Measurements from ENCODE around the gene OR4D6.

Gene OR4D6

GRCh38 chr11:59456661-59457060 lies at the start of gene OR4D6:
OR4D6 (plus strand) TSS chr11:59456961; CDS start chr11:59456961, 0 bp downstream.
- no peak for DNase-seq (ENCODE audit: low read depth)
- H3K4me3 ChIP-seq (ENCODE audit: low read depth, low read length) = no peak within 1 kb of the TSS
- TF ChIP-seq CTCF (IDR thresholded peaks at IDR 0.05; ENCODE audit: insufficient read depth, low read depth, low read length, missing control alignments) = no peak

DNA sequence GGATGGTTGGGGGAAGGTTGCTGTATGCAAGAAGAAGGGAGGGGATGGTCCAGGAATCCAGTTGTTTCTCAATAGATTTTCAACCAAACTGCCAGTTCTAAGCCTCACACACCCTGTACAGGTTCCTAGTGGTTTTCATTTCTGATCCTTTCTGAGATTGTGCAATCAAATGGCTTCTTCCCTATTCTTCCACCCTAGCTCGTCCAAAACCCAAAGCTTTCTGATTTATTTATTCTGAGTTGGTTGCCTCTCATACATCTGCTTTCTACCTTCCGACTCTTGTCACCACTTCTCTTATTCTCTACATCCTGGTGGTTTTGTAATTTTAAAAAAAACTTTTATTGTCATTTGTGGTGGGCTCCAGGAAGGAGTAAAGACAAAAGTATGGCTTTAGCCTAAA lies 43.1 kb upstream of the OR4D6 start:
- no peak for DNase-seq (ENCODE audit: low read depth)
- TF ChIP-seq CTCF (IDR thresholded peaks at IDR 0.05; ENCODE audit: insufficient read depth, low read depth, low read length, missing control alignments) = no peak
- no peak overlapping the region for H3K4me3 ChIP-seq (ENCODE audit: low read depth, low read length)

GRCh38 chr11:59415111-59415510 lies 41.6 kb upstream of the OR4D6 start:
- DNase-seq (ENCODE audit: low read depth) = no peak
- TF ChIP-seq CTCF (IDR thresholded peaks at IDR 0.05; ENCODE audit: insufficient read depth, low read depth, low read length, missing control alignments) = no peak
- H3K4me3 ChIP-seq (ENCODE audit: low read depth, low read length) = no peak overlapping the region

DNA sequence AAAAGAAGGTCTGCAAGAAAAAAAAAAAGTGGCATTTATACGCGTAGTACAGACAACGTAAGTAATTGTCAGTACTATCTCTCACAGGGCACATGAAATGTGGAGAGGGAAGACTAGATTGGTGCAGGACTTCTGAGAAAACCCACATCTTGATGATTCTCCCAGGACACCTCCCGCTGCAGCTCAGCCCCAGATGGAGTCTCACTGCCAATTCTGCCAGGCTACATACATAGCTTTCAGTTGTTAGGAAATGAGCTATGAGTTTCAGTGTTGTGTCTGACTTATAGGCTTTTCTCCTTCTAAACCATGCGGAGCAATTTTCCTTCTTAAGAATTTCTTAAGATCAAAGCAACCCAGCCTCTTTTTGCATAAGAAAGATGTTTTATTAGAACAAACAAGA lies 40.1 kb upstream of the OR4D6 start:
- TF ChIP-seq CTCF (IDR thresholded peaks at IDR 0.05; ENCODE audit: insufficient read depth, low read depth, low read length, missing control alignments) = no peak
- DNase-seq (ENCODE audit: low read depth) = no peak

DNA sequence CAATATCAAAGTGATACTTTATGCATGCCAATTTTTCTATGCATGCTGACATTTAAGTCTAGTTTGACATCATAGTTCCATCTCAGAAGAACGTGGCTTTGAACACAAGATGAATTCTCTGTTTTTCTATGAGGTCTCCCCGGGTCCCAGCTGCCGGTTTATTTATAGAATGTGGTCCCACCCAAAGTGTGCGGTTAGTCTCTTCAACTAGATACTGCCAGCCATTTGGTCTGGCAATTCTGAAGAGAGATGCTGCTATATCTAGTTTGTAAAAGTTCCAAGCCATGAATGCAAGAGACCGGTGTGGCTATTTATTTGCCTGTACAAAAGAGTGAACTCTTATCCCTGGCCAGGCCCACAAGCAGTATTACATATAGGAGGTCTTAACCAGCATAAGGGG lies 39.7 kb upstream of the OR4D6 start:
- no peak for TF ChIP-seq CTCF (IDR thresholded peaks at IDR 0.05; ENCODE audit: insufficient read depth, low read depth, low read length, missing control alignments)
- H3K4me3 ChIP-seq (ENCODE audit: low read depth, low read length) = no peak overlapping the region
- peak; percentile 35 for DNase-seq (ENCODE audit: low read depth)

More for the DNA sequence above, 40.1 kb upstream of the OR4D6 start:
- H3K4me3 ChIP-seq (ENCODE audit: low read depth, low read length) = no peak overlapping the region

GRCh38 chr11:59418156-59418555 lies 38.6 kb upstream of the OR4D6 start:
- DNase-seq (ENCODE audit: low read depth) = no peak
- no peak overlapping the region for H3K4me3 ChIP-seq (ENCODE audit: low read depth, low read length)
- no peak for TF ChIP-seq CTCF (IDR thresholded peaks at IDR 0.05; ENCODE audit: insufficient read depth, low read depth, low read length, missing control alignments)

GRCh38 chr11:59423835-59424234 lies 32.9 kb upstream of the OR4D6 start:
- no peak for TF ChIP-seq CTCF (IDR thresholded peaks at IDR 0.05; ENCODE audit: insufficient read depth, low read depth, low read length, missing control alignments)
- H3K4me3 ChIP-seq (ENCODE audit: low read depth, low read length) = no peak overlapping the region
- no peak for DNase-seq (ENCODE audit: low read depth)

Data from GM12865 (cell line).